ENCODE results near the gene FBL.

DNA sequence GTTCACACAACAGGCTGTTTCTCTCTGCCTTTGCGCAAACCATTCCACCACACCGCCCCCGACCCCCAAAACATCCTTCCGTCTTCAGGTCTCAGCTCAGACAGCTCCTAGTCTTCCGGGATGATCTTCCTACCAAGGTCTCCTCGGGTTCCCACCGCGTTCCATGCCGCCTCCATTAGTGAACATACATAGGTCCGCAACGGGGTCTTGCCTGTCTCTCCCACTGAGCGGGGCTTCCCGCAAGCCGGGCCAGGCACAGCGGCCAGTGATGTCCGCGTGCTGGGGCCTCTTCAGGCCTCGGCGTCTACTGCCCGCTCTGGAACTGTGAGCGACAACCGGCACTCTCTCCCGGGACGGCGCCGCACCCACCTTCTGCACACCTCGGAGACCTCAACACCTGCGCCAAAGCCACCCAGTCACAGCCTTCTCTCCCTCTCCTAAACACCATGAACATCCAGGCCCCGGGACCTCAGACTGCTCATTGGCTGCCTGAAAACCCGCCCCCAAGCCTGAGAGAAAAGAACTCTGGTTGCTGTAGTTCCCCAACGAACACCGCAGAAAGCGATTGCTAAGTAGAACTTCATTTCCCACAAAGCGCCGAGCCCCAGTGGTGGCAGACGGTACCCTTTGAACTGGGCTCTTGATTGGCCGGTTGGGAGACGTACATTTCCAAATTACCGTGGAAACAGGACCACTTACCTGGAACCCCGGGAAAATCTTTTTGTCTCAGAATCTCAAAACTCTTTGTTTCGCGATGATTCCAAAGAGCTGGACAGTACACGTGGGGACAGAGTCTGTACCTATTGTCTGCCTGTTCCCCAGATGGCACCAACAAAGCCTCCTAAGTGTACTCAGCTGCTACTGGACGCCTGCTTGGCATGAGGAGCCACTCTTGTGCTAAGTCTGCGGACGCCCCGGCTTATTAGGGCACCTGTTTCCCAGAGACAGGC, 21.8 kb downstream of the FBL start:
- TF ChIP-seq POLR2A (IDR thresholded peaks at IDR 0.05; ENCODE audit: low read length): no peak
- no peak for TF ChIP-seq ZFP36 (IDR thresholded peaks at IDR 0.05; ENCODE audit: borderline replicate concordance, partially characterized antibody)

All from A549 (cell line).